HepG2 (cell line): Measurements from ENCODE around the gene PPP1R9A. TPM values are rescaled to one million over a fixed set of nuclear protein-coding genes. Genes with fewer than 3 reads are reported as not detected.

Source experiments
- ELF3 ChIP-seq: IDR thresholded peaks from 2 replicates; pipeline ENCODE4 v1.6.1; 2016; ENCODE audit warnings: missing genetic modification reagents, missing compliant biosample characterization
- HOXA3 ChIP-seq: sonication (generic); formaldehyde crosslinking; IDR thresholded peaks from 2 replicates; pipeline ENCODE4 v1.5.0; 2020; ENCODE audit warnings: missing genetic modification reagents
- MEF2D ChIP-seq: sonication (generic); formaldehyde crosslinking; IDR thresholded peaks from 2 replicates; pipeline ENCODE4 v1.5.1; 2020; ENCODE audit warnings: mild to moderate bottlenecking, missing genetic modification reagents
- SATB2 ChIP-seq: sonication (generic); formaldehyde crosslinking; IDR thresholded peaks from 2 replicates; pipeline ENCODE4 v1.5.0; 2020; ENCODE audit warnings: missing genetic modification reagents
- SIX4 ChIP-seq: sonication (generic); formaldehyde crosslinking; IDR thresholded peaks from 2 replicates; pipeline ENCODE4 v1.4.0; 2020; ENCODE audit warnings: missing genetic modification reagents
- SMAD1 ChIP-seq: sonication (generic); formaldehyde crosslinking; IDR thresholded peaks from 2 replicates; pipeline ENCODE4 v1.4.0; 2020; ENCODE audit warnings: missing genetic modification reagents, low read depth, mild to moderate bottlenecking, borderline replicate concordance
- SRSF1 ChIP-seq: fragments of 200-400 bp; formaldehyde crosslinking; optimal IDR thresholded peaks from 2 replicates; pipeline ENCODE3; 2017; ENCODE audit warnings: mild to moderate bottlenecking, low read depth, low read length, moderate library complexity
- STAT5B ChIP-seq: sonication (generic); formaldehyde crosslinking; IDR thresholded peaks from 2 replicates; pipeline ENCODE4 v1.4.0; 2020; ENCODE audit warnings: missing genetic modification reagents
- TBL1XR1 ChIP-seq: fragments of 150-350 bp; IDR thresholded peaks from 2 replicates; pipeline ENCODE4 v1.6.1; 2014; ENCODE audit warnings: borderline replicate concordance, low read length; ENCODE audit not compliant: partially characterized antibody
- TSC22D2 ChIP-seq: sonication (generic); formaldehyde crosslinking; IDR thresholded peaks from 2 replicates; pipeline ENCODE4 v1.5.1; 2020; ENCODE audit warnings: missing genetic modification reagents, mild to moderate bottlenecking, borderline replicate concordance
- XBP1 ChIP-seq: sonication (generic); formaldehyde crosslinking; IDR thresholded peaks from 2 replicates; pipeline ENCODE4 v1.5.0; 2020; ENCODE audit warnings: missing genetic modification reagents
- ZFX ChIP-seq: sonication (generic); formaldehyde crosslinking; IDR thresholded peaks from 2 replicates; pipeline ENCODE4 v1.4.0; 2020; ENCODE audit warnings: mild to moderate bottlenecking, low read depth, missing genetic modification reagents, moderate library complexity
- ZKSCAN5 ChIP-seq: sonication (generic); formaldehyde crosslinking; IDR thresholded peaks from 2 replicates; pipeline ENCODE4 v1.5.1; 2020; ENCODE audit warnings: mild to moderate bottlenecking, missing genetic modification reagents
- ZKSCAN8 ChIP-seq: IDR thresholded peaks from 2 replicates; pipeline ENCODE4 v1.6.1; 2016; ENCODE audit warnings: borderline replicate concordance, missing genetic modification reagents, missing compliant biosample characterization
- ZMYM2 ChIP-seq: sonication (generic); formaldehyde crosslinking; IDR thresholded peaks from 2 replicates; pipeline ENCODE4 v1.8.0; 2022; ENCODE audit warnings: mild to moderate bottlenecking, missing genetic modification reagents
- ZNF18 ChIP-seq: sonication (generic); formaldehyde crosslinking; IDR thresholded peaks from 2 replicates; pipeline ENCODE4 v1.8.0; 2022; ENCODE audit warnings: mild to moderate bottlenecking, missing genetic modification reagents; ENCODE audit not compliant: insufficient replicate concordance
- ZNF34 ChIP-seq: sonication (generic); formaldehyde crosslinking; IDR thresholded peaks from 2 replicates; pipeline ENCODE4 v1.4.0; 2020; ENCODE audit warnings: mild to moderate bottlenecking, missing genetic modification reagents, borderline replicate concordance
- ZNF432 ChIP-seq: sonication (generic); formaldehyde crosslinking; IDR thresholded peaks from 2 replicates; pipeline ENCODE4 v1.5.0; 2020; ENCODE audit warnings: missing genetic modification reagents, mild to moderate bottlenecking, borderline replicate concordance
- ZNF484 ChIP-seq: sonication (generic); formaldehyde crosslinking; IDR thresholded peaks from 2 replicates; pipeline ENCODE4 v1.5.1; 2020; ENCODE audit warnings: mild to moderate bottlenecking, low read depth, missing genetic modification reagents, borderline replicate concordance
- ZNF562 ChIP-seq: sonication (generic); formaldehyde crosslinking; IDR thresholded peaks from 2 replicates; pipeline ENCODE4 v1.8.0; 2022; ENCODE audit warnings: missing genetic modification reagents, borderline replicate concordance
- ZNF616 ChIP-seq: sonication (generic); formaldehyde crosslinking; IDR thresholded peaks from 2 replicates; pipeline ENCODE4 v1.5.0; 2020; ENCODE audit warnings: low read depth, mild to moderate bottlenecking, missing genetic modification reagents
- ZNF619 ChIP-seq: sonication (generic); formaldehyde crosslinking; IDR thresholded peaks from 2 replicates; pipeline ENCODE4 v1.4.0; 2020; ENCODE audit warnings: mild to moderate bottlenecking, missing genetic modification reagents
- ZNF891 ChIP-seq: sonication (generic); formaldehyde crosslinking; IDR thresholded peaks from 2 replicates; pipeline ENCODE4 v1.5.0; 2020; ENCODE audit warnings: mild to moderate bottlenecking, missing genetic modification reagents
- polyA plus RNA-seq, 8 experiments: library from polyadenylated mRNA; depleted of rRNA in 3 of 8; stranded (reverse) in 7 of 8; unstranded in 1 of 8; fragments of >200 nt; fragmentation: Illumina TruSeq in 4 of 8; extraction: Trizol in 4 of 8; gene quantifications; 2 replicates each; pipeline versions ENCODE4 v1.2.1 to v1.2.3, GENCODE V29; 2011 to 2016; ENCODE audit warnings: low read depth in 4 of 8, missing spikeins in 1 of 8, mixed read lengths in 1 of 8; ENCODE audit not compliant: insufficient read depth in 1 of 8
- total RNA-seq, 5 experiments: library from RNA; depleted of rRNA; stranded (reverse); fragments of >200 nt; fragmentation: Illumina TruSeq; extraction: Trizol; gene quantifications; 2 replicates each; pipeline ENCODE4 v1.2.3, GENCODE V29; 2016; ENCODE audit warnings: low read depth in 1 of 5
- TF ChIP-seq, protein P1 (sequence below): IDR thresholded peaks from 2 replicates; pipeline ENCODE4 v1.6.1; 2016; ENCODE audit warnings: mild to moderate bottlenecking
- TF ChIP-seq, protein P2 (sequence below): sonication (generic); formaldehyde crosslinking; IDR thresholded peaks from 2 replicates; pipeline ENCODE4 v1.4.0; 2020; ENCODE audit warnings: missing genetic modification reagents

Gene PPP1R9A
- total and polyA plus RNA-seq, 2 of the 13 experiments (the other 11 are each of a cell fraction or from before 2014, with no cell fraction given), result 11.4 to 31.9 TPM

DNA sequence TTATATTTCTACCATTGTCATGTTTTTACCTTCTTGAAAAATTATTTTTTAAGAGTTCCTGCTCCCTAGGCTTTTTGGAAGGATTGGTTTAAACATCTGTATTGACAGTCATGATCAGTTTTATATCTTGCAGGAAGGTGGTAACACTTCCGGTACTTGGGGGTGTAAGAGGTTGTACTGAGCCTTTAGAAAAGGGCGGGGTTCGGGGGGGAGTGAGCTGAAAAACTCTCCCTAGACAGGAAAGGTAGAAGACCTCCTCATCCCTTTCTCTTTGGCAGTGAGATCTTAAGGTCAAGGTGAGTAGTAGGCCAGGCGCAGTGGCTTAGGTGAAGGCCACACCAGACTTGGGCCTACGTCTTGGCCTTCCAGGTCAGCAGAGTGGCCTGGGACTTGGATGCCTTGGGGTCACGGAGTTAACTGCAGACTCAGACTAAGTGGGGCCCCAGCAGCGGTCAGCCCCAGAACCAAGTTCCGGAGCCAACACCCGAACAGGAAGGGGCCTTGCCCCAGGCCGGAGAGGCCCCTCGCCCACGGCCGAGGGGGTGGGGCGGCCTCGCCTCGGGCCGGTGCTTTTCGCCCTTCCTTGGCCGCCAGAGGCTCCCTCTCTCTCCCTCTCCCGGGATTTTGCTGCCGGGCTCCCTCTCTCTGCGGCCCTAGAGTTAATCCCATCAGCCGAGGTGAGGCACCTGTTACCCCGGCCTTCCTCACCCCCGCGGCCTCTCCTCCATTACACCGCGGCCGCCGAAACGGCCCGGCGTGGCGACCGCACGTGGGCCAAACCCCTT lies at the start of gene PPP1R9A (continued):
- TF ChIP-seq SMAD1 (CRISPR knock-in tag), result 0 out of 2 replicates have a peak, but pooled peaks have one; percentile 33
- no peak for TF ChIP-seq ZKSCAN5
- no peak for TF ChIP-seq ZNF616 (CRISPR knock-in tag)
- TF ChIP-seq ZKSCAN8 (CRISPR knock-in tag), result no peak
- no peak for TF ChIP-seq TSC22D2 (CRISPR knock-in tag)
- TF ChIP-seq, protein P1, sequence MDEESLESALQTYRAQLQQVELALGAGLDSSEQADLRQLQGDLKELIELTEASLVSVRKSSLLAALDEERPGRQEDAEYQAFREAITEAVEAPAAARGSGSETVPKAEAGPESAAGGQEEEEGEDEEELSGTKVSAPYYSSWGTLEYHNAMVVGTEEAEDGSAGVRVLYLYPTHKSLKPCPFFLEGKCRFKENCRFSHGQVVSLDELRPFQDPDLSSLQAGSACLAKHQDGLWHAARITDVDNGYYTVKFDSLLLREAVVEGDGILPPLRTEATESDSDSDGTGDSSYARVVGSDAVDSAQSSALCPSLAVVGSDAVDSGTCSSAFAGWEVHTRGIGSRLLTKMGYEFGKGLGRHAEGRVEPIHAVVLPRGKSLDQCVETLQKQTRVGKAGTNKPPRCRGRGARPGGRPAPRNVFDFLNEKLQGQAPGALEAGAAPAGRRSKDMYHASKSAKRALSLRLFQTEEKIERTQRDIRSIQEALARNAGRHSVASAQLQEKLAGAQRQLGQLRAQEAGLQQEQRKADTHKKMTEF, result peak; percentile 65; the same call in 1 of the 2 replicates
- TF ChIP-seq XBP1 (CRISPR knock-in tag), result no peak
- peak; percentile 50; the same call in 1 of the 2 replicates for TF ChIP-seq ELF3 (CRISPR knock-in tag)
- TF ChIP-seq ZNF34 (CRISPR knock-in tag), result no peak
- TF ChIP-seq SATB2 (CRISPR knock-in tag), result 0 out of 2 replicates have a peak, but pooled peaks have one; percentile 11
- peak; percentile 53 for TF ChIP-seq SRSF1
- no peak for TF ChIP-seq MEF2D
- TF ChIP-seq ZNF619 (CRISPR knock-in tag), result no peak
- TF ChIP-seq ZNF891 (CRISPR knock-in tag), result no peak
- no peak; the same call in 1 of the 2 replicates for TF ChIP-seq ZMYM2
- no peak for TF ChIP-seq TBL1XR1
- TF ChIP-seq SIX4 (CRISPR knock-in tag), result no peak
- TF ChIP-seq ZNF484, result no peak
- no peak for TF ChIP-seq ZNF18 (CRISPR knock-in tag)
- TF ChIP-seq, protein P2, sequence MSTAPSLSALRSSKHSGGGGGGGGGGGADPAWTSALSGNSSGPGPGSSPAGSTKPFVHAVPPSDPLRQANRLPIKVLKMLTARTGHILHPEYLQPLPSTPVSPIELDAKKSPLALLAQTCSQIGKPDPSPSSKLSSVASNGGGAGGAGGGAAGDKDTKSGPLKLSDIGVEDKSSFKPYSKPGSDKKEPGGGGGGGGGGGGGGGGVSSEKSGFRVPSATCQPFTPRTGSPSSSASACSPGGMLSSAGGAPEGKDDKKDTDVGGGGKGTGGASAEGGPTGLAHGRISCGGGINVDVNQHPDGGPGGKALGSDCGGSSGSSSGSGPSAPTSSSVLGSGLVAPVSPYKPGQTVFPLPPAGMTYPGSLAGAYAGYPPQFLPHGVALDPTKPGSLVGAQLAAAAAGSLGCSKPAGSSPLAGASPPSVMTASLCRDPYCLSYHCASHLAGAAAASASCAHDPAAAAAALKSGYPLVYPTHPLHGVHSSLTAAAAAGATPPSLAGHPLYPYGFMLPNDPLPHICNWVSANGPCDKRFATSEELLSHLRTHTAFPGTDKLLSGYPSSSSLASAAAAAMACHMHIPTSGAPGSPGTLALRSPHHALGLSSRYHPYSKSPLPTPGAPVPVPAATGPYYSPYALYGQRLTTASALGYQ (CRISPR knock-in tag), result peak; percentile 51; the same call in 1 of the 2 replicates
- peak; percentile 58 for TF ChIP-seq HOXA3 (CRISPR knock-in tag)
- peak; percentile 98 for TF ChIP-seq ZFX (CRISPR knock-in tag)
- TF ChIP-seq ZNF562 (CRISPR knock-in tag), result no peak
- TF ChIP-seq STAT5B (CRISPR knock-in tag), result no peak
- TF ChIP-seq ZNF432 (CRISPR knock-in tag), result no peak
